NB4 (cell line): ENCODE results near the gene ATP5F1B.

Experiments
- DNase-seq: peaks from one replicate; pipeline ENCODE4 v3.0.0; 2010; ENCODE audit warnings: low read depth
- H3K4me3 ChIP-seq: one replicate; pipeline ENCODE4 v1.5.1; 2011; ENCODE audit warnings: mild to moderate bottlenecking, low read depth, low read length, moderate library complexity
- MAX ChIP-seq: IDR thresholded peaks from 2 replicates; pipeline ENCODE4 v1.6.1; 2011; ENCODE audit warnings: low read depth, low read length
- MYC ChIP-seq: IDR thresholded peaks from 2 replicates; pipeline ENCODE4 v1.6.1; 2011; ENCODE audit warnings: low read depth, low read length
- POLR2A ChIP-seq: IDR thresholded peaks from 2 replicates; pipeline ENCODE4 v1.6.1; 2011; ENCODE audit warnings: mild to moderate bottlenecking; ENCODE audit not compliant: insufficient read length; ENCODE audit errors: extremely low read depth
- TF ChIP-seq, protein P1 (sequence below): IDR thresholded peaks from one replicate; pipeline ENCODE4 v1.5.1; 2012; ENCODE audit warnings: low read depth, low read length

Gene ATP5F1B

DNA sequence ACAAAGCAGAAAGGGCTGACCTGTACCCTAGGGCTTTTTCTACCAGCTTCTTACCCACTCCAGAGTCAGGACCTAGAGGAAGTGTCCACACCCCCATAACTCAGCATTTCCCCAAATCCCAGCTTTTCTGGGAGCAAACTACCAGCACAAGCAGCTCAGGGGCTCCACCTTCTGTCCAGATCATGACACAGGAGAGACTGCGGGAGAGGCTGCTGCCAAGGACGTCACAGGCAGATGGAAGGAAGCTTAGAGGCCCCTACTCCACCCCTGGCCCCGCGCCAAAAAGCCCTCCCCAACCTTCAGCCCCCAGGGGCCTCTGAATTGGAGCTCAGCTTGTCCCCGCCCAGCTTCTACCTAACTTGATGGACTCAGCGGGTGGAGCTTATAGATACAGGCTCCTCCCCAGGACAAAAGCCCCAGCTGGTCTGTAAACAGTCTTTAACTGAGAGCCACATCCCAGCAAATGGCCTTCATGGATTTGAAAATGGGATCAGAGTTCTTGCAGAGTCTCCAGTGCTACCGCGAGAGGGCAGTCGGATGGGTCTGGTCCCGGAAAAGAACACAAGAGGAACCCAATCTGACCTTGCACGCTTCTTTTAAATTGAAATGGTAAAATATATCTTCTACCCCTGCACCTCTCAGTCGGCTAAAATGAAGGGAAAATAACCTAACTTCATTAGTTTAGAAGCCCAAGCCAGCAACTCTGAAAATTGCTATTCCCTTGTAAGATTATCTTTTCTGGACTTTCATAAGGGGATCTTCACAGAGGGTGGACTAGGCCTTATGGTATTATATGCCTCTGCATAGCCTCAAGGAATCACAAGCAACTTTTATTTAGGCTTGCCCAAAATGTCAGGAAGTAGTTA lies 8.9 kb downstream of the ATP5F1B start:
- TF ChIP-seq MYC (0 out of 2 replicates have a peak, but pooled peaks have one; percentile 19), MAX (peak; percentile 25; the same call in 1 of the 2 replicates), POLR2A (no peak)
- TF ChIP-seq, protein P1, sequence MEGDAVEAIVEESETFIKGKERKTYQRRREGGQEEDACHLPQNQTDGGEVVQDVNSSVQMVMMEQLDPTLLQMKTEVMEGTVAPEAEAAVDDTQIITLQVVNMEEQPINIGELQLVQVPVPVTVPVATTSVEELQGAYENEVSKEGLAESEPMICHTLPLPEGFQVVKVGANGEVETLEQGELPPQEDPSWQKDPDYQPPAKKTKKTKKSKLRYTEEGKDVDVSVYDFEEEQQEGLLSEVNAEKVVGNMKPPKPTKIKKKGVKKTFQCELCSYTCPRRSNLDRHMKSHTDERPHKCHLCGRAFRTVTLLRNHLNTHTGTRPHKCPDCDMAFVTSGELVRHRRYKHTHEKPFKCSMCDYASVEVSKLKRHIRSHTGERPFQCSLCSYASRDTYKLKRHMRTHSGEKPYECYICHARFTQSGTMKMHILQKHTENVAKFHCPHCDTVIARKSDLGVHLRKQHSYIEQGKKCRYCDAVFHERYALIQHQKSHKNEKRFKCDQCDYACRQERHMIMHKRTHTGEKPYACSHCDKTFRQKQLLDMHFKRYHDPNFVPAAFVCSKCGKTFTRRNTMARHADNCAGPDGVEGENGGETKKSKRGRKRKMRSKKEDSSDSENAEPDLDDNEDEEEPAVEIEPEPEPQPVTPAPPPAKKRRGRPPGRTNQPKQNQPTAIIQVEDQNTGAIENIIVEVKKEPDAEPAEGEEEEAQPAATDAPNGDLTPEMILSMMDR = peak; percentile 89
- H3K4me3 ChIP-seq = peak overlapping the region; percentile 65
- peak; percentile 99 for DNase-seq

DNA sequence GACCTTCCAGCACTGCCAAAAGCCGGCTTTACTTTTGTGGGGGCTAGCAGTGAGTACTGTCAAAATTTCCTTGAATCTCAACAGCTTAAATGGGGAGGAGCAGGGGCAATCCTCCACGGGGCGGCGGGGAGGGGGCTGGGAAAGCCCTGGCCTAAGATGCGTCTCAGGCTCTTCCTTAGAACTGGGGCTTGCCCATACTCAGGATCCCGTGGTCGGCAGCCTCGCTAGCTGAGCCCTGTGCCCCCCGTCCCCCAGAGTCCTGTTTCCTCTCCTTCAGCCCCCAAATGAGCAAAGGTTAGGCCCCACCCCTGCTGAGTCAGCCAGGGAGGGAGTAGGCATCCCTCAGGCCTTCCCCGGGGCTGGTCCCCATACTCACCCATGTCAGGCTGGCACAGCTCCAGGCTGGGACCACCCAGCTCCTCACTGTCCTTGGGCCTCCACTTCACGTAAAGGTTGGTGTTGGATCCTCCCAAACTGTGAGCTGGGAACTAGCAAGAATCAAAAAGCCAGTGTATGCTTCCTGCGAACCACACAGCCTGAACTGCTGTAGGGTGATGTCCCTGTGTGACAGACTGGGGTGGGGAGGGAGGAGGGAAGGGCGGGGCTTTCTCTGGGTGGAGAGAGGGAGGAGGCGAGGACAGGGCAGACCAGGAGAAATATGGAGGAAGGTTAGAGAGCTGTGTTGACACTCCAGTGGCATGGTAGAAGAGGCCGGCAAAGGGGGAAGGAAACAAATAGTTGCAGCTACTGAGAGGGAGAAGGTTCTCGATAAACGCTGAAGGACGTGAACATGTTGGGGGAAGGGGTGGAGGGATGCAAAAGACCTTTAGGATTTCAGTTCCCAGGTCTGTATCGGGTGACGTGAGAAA lies 9.7 kb downstream of the ATP5F1B start:
- TF ChIP-seq POLR2A (no peak), MYC (peak; percentile 11; the same call in 1 of the 2 replicates), MAX (peak; percentile 34; the same call in 1 of the 2 replicates)
- TF ChIP-seq, protein P1 = no peak
- peak; percentile 92 for DNase-seq
- peak overlapping the region; percentile 65 for H3K4me3 ChIP-seq

- TF ChIP-seq POLR2A = peak; percentile 29
- TF ChIP-seq MAX = 0 out of 2 replicates have a peak, but pooled peaks have one; percentile 4
- TF ChIP-seq, protein P1 = peak; percentile 20
- no peak for TF ChIP-seq MYC
- H3K4me3 ChIP-seq = peak overlapping the region; percentile 72
- peak; percentile 81 for DNase-seq
Measured at GRCh38 chr12:56634837-56635791, 10.7 kb downstream of the ATP5F1B start.

GRCh38 chr12:56634242-56634836 lies 11.4 kb downstream of the ATP5F1B start:
- peak overlapping the region; percentile 72 for H3K4me3 ChIP-seq
- DNase-seq = peak; percentile 45
- TF ChIP-seq POLR2A (no peak), MAX (no peak), MYC (no peak)
- TF ChIP-seq, protein P1 = no peak
